Hematopoietic multipotent progenitor cell treated with erythropoietin and hydrocortisone succinate and interleukin-3 and kit ligand, for 4 days (in vitro differentiated cells): ENCODE results near the gene MCM7.
"Not testable (repeated sequence)": the region's sequence is repeated elsewhere in the genome, so short reads cannot be mapped to it uniquely, and the experiment has no call there.

Experiments used
- DNase-seq: peaks from one replicate; pipeline ENCODE4 v3.0.0-alpha.2; 2015

Gene MCM7

GRCh38 chr7:100101016-100101862 is at the start of gene MCM7, which contains the start of gene AP4M1:
Gene MCM7, minus strand, starts transcription at chr7:100101397. Its CDS starts 103 bp downstream, at chr7:100101294.
Gene AP4M1, plus strand, starts transcription at chr7:100101643. Its CDS starts 72 bp downstream, at chr7:100101715.
- DNase-seq, result peak; percentile 100

- peak; percentile 100 for DNase-seq
These were observed 47.5 kb upstream of the MCM7 start, which contains the start of gene LAMTOR4 for GRCh38 chr7:100148559-100149328. Gene LAMTOR4, plus strand, starts transcription at chr7:100148918. Its CDS starts 55 bp downstream, at chr7:100148973.

- DNase-seq, result no peak
These were observed 47.0 kb upstream of the MCM7 start for GRCh38 chr7:100148225-100148558.

DNA sequence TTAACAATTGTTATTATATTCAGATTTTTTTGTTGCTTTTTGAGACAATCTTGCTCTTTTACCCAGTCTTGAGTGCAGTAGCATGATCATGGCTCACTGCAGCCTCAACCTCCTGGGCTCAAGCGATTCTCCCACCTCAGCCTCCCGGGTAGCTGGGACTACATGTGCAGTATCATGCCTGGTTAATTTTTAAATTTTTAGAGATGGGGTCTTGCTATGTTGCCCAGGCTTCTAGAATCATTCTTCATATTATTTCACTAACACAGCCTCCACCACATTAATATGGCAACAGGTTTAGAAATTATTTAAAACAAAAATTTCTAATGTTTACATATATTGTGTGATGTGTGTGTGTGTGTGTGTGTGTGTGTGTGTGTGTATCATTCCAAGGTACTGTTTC is 46.1 kb upstream of the MCM7 start:
- DNase-seq, result no peak

GRCh38 chr7:100146350-100146749 is 45.2 kb upstream of the MCM7 start:
- DNase-seq, result peak; percentile 68

- no peak for DNase-seq
These were observed 41.3 kb upstream of the MCM7 start for GRCh38 chr7:100142461-100142860.

DNA sequence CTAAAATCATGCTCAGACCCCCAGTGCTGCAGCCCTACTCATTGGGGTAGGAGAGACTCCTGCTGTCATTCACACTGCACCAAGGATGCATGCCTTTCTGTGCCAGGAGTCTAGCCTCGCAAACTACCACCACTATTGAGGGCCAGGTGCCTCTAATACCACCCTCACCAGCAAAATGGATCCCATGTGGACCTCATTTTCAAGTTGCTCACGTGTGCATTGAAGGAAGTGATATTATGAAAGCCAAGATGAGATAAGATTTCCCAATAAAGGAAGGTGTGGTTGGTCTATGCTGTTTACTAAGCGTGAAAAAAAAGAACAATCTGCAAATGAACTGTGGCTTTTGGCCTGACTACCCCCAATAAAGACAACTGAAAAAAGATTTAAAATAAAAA is 40.4 kb upstream of the MCM7 start:
- peak; percentile 60 for DNase-seq

GRCh38 chr7:100137851-100138760 is 36.9 kb upstream of the MCM7 start:
- DNase-seq, result no peak

DNA sequence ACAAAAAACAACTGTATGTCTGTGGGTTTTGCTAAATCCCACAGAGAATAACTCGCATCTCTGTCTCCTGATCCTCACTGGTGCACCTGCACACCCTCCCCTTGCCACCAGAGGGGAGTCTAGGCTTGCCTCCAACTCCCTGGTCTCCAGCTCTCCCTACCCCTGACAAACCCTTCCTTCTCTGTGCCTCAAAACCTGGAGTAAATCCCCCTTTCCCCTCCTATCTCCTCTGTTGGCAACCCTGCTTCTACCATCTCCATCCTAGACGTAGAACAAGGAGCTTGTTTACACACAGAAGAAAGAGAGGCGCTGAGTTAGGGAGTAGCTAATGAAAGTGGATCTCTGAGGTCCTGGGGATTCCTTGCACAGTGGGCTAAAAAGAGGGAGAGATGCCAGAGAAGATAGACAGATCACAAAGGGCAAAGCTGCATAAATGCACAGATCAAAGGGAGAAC is 31.5 kb upstream of the MCM7 start:
- DNase-seq, result peak; percentile 84

- no peak for DNase-seq
These were observed 30.9 kb upstream of the MCM7 start for GRCh38 chr7:100132126-100132525.

DNA sequence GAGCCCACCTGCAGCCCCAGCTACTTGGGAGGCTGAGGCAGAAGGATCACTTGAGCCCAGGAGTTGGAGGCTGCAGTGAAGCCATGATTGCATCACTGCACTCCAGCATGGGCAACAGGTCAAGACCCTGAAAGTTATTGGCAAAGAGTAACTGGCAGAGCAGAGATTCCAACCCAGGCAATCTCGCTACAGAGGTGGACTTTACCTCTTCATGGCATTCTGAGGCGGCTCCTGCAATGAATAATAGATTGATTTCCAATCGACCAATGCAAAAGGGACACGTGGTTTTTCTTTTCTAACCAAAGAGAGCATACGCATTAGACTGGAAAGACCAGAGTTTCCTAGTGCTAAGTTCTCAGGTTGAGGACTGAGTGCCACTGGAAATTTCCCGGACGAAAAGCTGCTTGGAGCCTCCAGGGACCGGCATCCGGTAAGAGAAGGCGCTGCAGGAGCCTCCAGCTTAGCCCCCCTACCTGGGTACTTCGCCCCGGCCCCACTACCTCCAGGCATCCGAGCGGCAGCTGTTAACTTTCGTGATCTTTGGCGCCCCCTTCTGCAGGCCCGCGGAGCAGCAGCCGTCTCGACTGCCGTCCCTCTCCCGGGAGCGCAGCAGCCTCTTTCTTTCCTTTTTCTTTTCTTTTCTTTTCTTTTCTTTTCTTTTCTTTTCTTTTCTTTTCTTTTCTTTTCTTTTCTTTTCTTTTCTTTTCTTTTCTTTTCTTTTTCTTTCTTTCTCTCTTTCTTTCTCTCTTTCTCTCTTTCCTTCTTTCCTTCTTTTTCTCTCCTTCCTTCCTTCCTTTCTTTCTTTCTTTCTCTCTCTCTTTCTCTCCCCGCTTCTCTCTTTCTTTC is 29.6 kb upstream of the MCM7 start:
- peak; percentile 85 for DNase-seq

- DNase-seq, result not testable (repeated sequence)
These were observed 29.0 kb upstream of the MCM7 start for GRCh38 chr7:100130220-100130607.

GRCh38 chr7:100128637-100128963 is 27.4 kb upstream of the MCM7 start:
- no peak for DNase-seq

GRCh38 chr7:100127866-100128636 is 26.9 kb upstream of the MCM7 start:
- DNase-seq, result peak; percentile 69

GRCh38 chr7:100126931-100127865 is 26.0 kb upstream of the MCM7 start, which contains the start of gene MBLAC1:
Gene MBLAC1, plus strand, starts transcription at chr7:100126967. Its CDS starts 429 bp downstream, at chr7:100127396.
- DNase-seq, result peak; percentile 96

DNA sequence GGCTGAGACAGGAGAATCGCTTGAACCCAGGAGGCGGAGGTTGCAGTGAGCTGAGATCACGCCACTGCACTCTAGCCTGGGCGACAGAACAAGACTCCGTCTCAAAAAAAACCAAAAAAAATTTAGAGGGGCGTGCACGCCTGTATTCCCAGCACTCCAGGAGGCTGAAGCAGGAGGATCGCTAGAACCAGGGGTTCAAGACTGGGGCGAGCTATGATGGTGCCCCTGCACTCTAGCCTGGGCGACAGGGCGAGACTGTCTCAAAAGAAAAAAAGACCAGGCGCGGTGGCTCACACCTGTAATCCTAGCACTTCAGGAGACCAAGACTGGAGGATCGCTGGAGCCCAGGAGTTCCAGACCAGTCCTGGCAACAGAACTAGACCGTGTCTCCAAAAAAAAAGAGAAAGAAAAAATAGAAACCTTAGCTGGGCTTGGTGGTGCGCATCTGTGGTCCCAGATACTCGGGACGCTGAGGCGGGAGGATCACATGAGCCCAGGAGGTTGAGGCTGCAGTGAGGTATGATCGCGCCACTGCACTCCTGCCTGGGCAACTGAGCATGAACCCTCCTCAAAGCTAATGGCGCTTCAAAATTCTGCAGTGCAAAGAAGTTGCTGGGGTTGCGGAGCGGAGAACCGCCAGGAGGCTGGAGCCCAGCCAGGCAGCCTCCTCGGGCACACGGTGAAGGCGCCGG is 25.2 kb upstream of the MCM7 start:
- no peak for DNase-seq

- peak; percentile 51 for DNase-seq
These were observed 23.4 kb upstream of the MCM7 start for GRCh38 chr7:100124301-100125230.

GRCh38 chr7:100122568-100122967 is 21.4 kb upstream of the MCM7 start:
- DNase-seq, result peak; percentile 90
